Hepatocyte (in vitro differentiated cells): ENCODE results near the gene DMC1.

Experiments
- EZH2 ChIP-seq: fragments of 200-600 bp; sonication (generic); IDR thresholded peaks from 2 replicates; pipeline ENCODE4 v1.6.1; 2016; ENCODE audit warnings: antibody characterized with exemption, mild to moderate bottlenecking, borderline replicate concordance
- TF ChIP-seq, protein P1 (sequence below): fragments of 200-600 bp; sonication (generic); IDR thresholded peaks from 2 replicates; pipeline ENCODE4 v1.5.1; 2016; ENCODE audit warnings: antibody characterized with exemption, mild to moderate bottlenecking; ENCODE audit not compliant: poor library complexity

DNA sequence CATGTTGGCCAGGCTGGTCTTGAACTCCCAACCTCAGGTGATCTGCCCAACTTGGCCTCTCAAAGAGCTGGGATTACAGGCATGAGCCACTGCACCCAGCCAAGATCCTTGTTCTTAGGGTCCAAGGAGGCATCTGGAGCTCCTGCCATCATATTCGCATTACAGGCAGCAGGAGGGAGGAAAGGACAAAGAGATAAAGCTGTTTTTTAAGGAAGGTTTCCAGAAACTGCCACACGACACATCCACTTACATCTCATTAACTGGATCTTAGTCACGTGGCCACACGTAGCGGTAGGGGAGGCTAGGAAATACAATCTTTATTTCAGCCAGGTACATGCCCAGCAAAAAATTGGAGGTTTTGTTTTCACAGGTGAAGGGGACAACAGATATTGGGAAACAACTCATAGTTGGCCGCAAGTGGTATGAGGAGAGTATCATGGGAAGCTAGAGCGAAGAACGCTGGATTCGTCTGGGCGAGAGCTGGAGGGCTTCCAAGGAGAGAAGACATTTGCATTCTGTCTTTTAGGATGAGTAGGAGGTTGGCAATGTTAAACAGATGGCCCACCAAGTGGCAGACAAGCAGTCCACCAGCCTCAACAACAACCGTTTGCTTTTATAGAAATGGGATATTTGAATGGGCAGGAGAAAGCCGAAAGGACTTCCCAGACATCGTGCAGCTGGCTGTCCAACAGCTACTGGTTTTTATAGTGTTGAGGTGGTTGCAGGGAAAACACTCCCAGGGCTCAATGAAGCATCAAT lies 39.2 kb upstream of the DMC1 start:
- TF ChIP-seq, protein P1, sequence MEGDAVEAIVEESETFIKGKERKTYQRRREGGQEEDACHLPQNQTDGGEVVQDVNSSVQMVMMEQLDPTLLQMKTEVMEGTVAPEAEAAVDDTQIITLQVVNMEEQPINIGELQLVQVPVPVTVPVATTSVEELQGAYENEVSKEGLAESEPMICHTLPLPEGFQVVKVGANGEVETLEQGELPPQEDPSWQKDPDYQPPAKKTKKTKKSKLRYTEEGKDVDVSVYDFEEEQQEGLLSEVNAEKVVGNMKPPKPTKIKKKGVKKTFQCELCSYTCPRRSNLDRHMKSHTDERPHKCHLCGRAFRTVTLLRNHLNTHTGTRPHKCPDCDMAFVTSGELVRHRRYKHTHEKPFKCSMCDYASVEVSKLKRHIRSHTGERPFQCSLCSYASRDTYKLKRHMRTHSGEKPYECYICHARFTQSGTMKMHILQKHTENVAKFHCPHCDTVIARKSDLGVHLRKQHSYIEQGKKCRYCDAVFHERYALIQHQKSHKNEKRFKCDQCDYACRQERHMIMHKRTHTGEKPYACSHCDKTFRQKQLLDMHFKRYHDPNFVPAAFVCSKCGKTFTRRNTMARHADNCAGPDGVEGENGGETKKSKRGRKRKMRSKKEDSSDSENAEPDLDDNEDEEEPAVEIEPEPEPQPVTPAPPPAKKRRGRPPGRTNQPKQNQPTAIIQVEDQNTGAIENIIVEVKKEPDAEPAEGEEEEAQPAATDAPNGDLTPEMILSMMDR: no peak
- TF ChIP-seq EZH2: no peak
